Pancreas (tissue), 10 donors: ENCODE results near the gene ETF1. TPM values are rescaled to one million over a fixed set of nuclear protein-coding genes. Genes with fewer than 3 reads are reported as not detected.

ENCODE experiments used
- ATAC-seq, 4 donors: fragments of 200-7000 bp; cut with Tn5 transposase; one replicate each; pipeline versions ENCODE4 v1.8.0 to v1.9.1; 2020; ENCODE audit warnings: mild to moderate bottlenecking in 4 of 4, moderate library complexity in 4 of 4
- DNase-seq, 6 donors: peaks; one replicate each; pipeline ENCODE4 v3.0.0-alpha.2; 2020
- FAIRE-seq: peaks from 2 replicates; lab custom pipeline; 2012; peaks lifted over from hg19 to GRCh38; lab: Jason Lieb, UNC
- H3K27ac ChIP-seq, 4 donors: fragments of 200-600 bp; sonication (generic); 1 replicate in 3 of 4; 2 replicates in 1 of 4; pipeline versions ENCODE4 v1.5.0 to v1.8.0; 2020
- H3K27me3 ChIP-seq, 4 donors: fragments of 200-600 bp; one replicate each; pipeline ENCODE4 v1.8.0; 2021
- H3K36me3 ChIP-seq, 3 donors: fragments of 200-600 bp; sonication (generic) in 1 of 3; one replicate each; pipeline versions ENCODE4 v1.5.0 to v1.8.0; 2020 to 2021
- H3K4me1 ChIP-seq, 3 donors: fragments of 200-600 bp; one replicate each; pipeline ENCODE4 v1.8.0; 2021
- H3K4me3 ChIP-seq, 4 donors: fragments of 200-600 bp; sonication (generic) in 2 of 4; one replicate each; pipeline versions ENCODE4 v1.5.0 to v1.8.0; 2020 to 2021
- H3K9me3 ChIP-seq, 4 donors: fragments of 200-600 bp; one replicate each; pipeline ENCODE4 v1.8.0; 2021
- CTCF ChIP-seq, 4 donors: fragments of 200-600 bp; sonication (generic) in 3 of 4; IDR thresholded peaks; one replicate each; pipeline versions ENCODE4 v1.5.0 to v1.8.0; 2021; ENCODE audit warnings: antibody characterized with exemption in 4 of 4
- WGBS, 2 donors: extraction: QIAGEN DNeasy Blood & Tissue Kit; methylation state at CpG; one replicate each; pipeline ENCODE4 v1.1.7; 2013; 5-methylcytosine and 5-hydroxymethylcytosine counted together
- intact Hi-C, 3 donors: fragments of 100-400 bp; cut with DNase I; formaldehyde crosslinking; loops; one replicate each; pipeline versions ENCODE4 v1.11.1 to v1.14.2; 2022
- polyA plus RNA-seq, 2 donors: library from polyadenylated mRNA; stranded (reverse); fragments of 200-250 nt; gene quantifications; one replicate each; pipeline ENCODE4 v1.2.3, GENCODE V29; 2013
- total RNA-seq, 6 donors: library from RNA; stranded (reverse); fragmentation: NEBNext Ultra II Directional in 4 of 6; extraction: Animal tissue kit (Norgen Biotek cat#: 25700) in 4 of 6; gene quantifications; one replicate each; pipeline versions ENCODE4 v1.2.1 to v1.2.4, GENCODE V29; 2021 to 2023
- donor health status: healthy with polysubstance abuse.
- donor health status: DM: no; HTN: no; CAD: no; lungs with moderate emphysema.
- donor health status: DM: no; HTN: no; CAD: no.
- donor health status: control.
- donor health status: control.
- donor health status: Bipolar disorder and iron deficiency.
- donor health status: DM: yes; HTN: yes; CAD: no.
- donor health status: DM: no; HTN: no; CAD: no.
- donor health status: DM: no; HTN: no; CAD: no.
- donor health status: DM: yes; HTN: yes; CAD: no.

ETF1 gene
- total and polyA plus RNA-seq, 8 donors: 14.7 to 54.0 (median 33.8) TPM

GRCh38 chr5:138502121-138502520 is 40.9 kb downstream of the ETF1 start:
- no peak for DNase-seq
- WGBS, 2 donors: 61 to 64% methylated on average over 4 of the region's 4 CpGs
- Histone ChIP-seq H3K4me3 (no peak overlapping the region), H3K27me3 (no peaks in the 10 kb centered on the region), H3K36me3 (no peaks in the 10 kb centered on the region), H3K27ac (no peak overlapping the region), H3K9me3 (no peaks in the 10 kb centered on the region), H3K4me1 (peaks cover 0 to 6% (median 0%) of the 10 kb centered on the region in 3 donors)
- no peak for TF ChIP-seq CTCF (IDR thresholded peaks at IDR 0.05)
- intact Hi-C loops: loop anchor here (5.0 to 10.0 kb wide), 3 partner anchors 47 to 55 kb away; no protein-coding TSS in a partner anchor
- no peak for FAIRE-seq
- ATAC-seq: no peak

GRCh38 chr5:138498376-138498775 is 44.7 kb downstream of the ETF1 start:
- Histone ChIP-seq H3K36me3 (no peaks in the 10 kb centered on the region), H3K9me3 (no peaks in the 10 kb centered on the region), H3K27me3 (no peaks in the 10 kb centered on the region), H3K27ac (no peak overlapping the region), H3K4me1 (no peaks in the 10 kb centered on the region), H3K4me3 (no peak overlapping the region)
- intact Hi-C loops: no loop called here
- 50 to 53% methylated on average over 4 of the region's 4 CpGs for WGBS, 2 donors
- TF ChIP-seq CTCF (IDR thresholded peaks at IDR 0.05): no peak
- no peak for FAIRE-seq
- DNase-seq: no peak
- no peak for ATAC-seq

GRCh38 chr5:138495351-138495750 is 47.7 kb downstream of the ETF1 start:
- DNase-seq (no peak), ATAC-seq (no peak), FAIRE-seq (no peak)
- WGBS, 2 donors: 69 to 77% methylated on average over 7 of the region's 7 CpGs
- intact Hi-C loops: no loop called here
- H3K27me3 ChIP-seq: no peaks in the 10 kb centered on the region
- H3K27ac ChIP-seq: no peak overlapping the region
- TF ChIP-seq CTCF (IDR thresholded peaks at IDR 0.05): no peak
- no peaks in the 10 kb centered on the region for H3K9me3 ChIP-seq
- peaks cover 8 to 13% (median 9%) of the 10 kb centered on the region in 3 donors for H3K4me1 ChIP-seq
- H3K36me3 ChIP-seq: no peaks in the 10 kb centered on the region
- H3K4me3 ChIP-seq: no peak overlapping the region

GRCh38 chr5:138492560-138493045 is 50.4 kb downstream of the ETF1 start:
- WGBS, 2 donors: 23 to 36% methylated on average over 10 of the region's 10 CpGs
- Histone ChIP-seq H3K36me3 (no peaks in the 10 kb centered on the region), H3K4me3 (peak overlapping the region; percentile 12 to 57 (median 39)), H3K4me1 (peaks cover 9 to 24% (median 18%) of the 10 kb centered on the region in 3 donors), H3K9me3 (no peaks in the 10 kb centered on the region), H3K27me3 (no peaks in the 10 kb centered on the region), H3K27ac (peak overlapping the region in 1 of 4 donors; percentile 22)
- no peak for TF ChIP-seq CTCF (IDR thresholded peaks at IDR 0.05)
- peak in 2 of 4 donors; percentile 0 to 1 for ATAC-seq
- no peak for FAIRE-seq
- intact Hi-C loops: no loop called here
- DNase-seq: no peak
